ENCODE measurements around the gene DNMBP. TPM values are rescaled to one million over a fixed set of nuclear protein-coding genes. Genes with fewer than 3 reads are reported as not detected.

Gene DNMBP
- total and polyA plus RNA-seq, 2 experiments from 2014 or later = 13.9 to 18.2 TPM

DNA sequence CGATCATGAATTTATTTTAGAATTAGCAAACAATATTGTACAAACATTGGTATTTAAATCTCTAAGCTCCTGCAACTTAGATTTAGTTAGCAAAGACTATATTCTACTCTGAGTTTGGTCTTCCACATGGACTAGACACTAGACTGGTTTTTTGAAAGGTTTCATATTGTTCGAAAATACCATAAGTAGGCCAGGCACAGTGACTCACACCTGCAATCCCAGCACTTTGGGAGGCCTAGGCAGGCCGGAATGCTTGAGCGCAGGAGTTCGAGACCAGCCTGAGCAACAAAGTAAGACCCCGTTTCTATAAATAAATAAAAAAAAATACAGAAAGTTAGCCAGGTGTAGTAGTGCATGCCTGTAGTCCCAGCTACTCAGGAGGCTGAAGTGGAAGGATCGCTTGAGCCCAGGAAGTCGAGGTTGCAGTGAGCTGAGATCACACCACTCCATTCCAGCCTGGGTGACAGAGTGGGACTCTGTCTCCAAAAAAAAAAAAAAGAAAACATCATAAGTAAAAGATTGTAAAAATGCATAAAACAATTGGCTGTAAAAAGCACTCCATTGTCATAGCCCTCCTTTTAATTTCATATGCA lies 154.2 kb downstream of the DNMBP start:
- no peaks in the 10 kb centered on the region for H3K27me3 ChIP-seq
- H3K4me3 ChIP-seq = no peak overlapping the region
- no peaks in the 10 kb centered on the region for H3K9me3 ChIP-seq (ENCODE audit: low read depth)
- H3K4me2 ChIP-seq = no peak overlapping the region
- no peaks in the 10 kb centered on the region for H3K36me3 ChIP-seq (replicated peaks; ENCODE audit: insufficient read depth, low read depth)
- WGBS (ENCODE audit: low lambda C conversion rate, missing lambda C conversion rate) = 93% methylated on average over 8 of the region's 8 CpGs
- H3K79me2 ChIP-seq = no peaks in the 10 kb centered on the region
- H3K4me1 ChIP-seq (ENCODE audit: insufficient read depth) = peaks cover 6% of the 10 kb centered on the region
- H3K9me2 ChIP-seq (replicated peaks; ENCODE audit: insufficient read depth) = no peaks in the 10 kb centered on the region
- no peak overlapping the region for H2AFZ ChIP-seq
- TF ChIP-seq, protein P1, sequence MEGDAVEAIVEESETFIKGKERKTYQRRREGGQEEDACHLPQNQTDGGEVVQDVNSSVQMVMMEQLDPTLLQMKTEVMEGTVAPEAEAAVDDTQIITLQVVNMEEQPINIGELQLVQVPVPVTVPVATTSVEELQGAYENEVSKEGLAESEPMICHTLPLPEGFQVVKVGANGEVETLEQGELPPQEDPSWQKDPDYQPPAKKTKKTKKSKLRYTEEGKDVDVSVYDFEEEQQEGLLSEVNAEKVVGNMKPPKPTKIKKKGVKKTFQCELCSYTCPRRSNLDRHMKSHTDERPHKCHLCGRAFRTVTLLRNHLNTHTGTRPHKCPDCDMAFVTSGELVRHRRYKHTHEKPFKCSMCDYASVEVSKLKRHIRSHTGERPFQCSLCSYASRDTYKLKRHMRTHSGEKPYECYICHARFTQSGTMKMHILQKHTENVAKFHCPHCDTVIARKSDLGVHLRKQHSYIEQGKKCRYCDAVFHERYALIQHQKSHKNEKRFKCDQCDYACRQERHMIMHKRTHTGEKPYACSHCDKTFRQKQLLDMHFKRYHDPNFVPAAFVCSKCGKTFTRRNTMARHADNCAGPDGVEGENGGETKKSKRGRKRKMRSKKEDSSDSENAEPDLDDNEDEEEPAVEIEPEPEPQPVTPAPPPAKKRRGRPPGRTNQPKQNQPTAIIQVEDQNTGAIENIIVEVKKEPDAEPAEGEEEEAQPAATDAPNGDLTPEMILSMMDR (IDR thresholded peaks at IDR 0.05; ENCODE audit: poor library complexity) = no peak
- TF ChIP-seq EZH2 (IDR thresholded peaks at IDR 0.05; ENCODE audit: borderline replicate concordance) (no peak), EZH2phosphoT487 (IDR thresholded peaks at IDR 0.05; ENCODE audit: low read depth, severe bottlenecking, unreplicated experiment) (no peak)
- no peaks in the 10 kb centered on the region for H4K20me1 ChIP-seq (ENCODE audit: insufficient read depth, poor library complexity, severe bottlenecking)
- no peak overlapping the region for H3K27ac ChIP-seq
- no peak for DNase-seq (ENCODE audit: low spot score)

DNA sequence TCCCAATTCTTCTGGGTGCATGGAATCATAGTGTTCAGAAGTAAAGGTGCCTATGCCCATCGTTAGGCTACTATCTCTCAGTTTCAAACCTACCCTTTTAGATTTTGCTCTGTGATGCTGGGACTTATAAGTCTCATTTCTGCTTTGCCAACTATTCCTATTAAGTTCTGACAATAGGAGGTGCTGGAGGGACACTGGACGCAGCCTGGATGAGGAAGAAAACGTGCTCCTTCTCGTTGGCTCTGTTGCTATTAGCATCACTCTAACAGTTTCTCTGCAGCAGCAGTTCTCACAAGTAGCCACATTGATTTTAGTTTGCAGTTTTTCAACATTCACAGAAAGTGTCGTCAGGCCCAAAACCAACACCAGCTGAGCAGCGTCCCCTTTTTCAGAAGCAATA lies 154.9 kb downstream of the DNMBP start:
- no peaks in the 10 kb centered on the region for H4K20me1 ChIP-seq (ENCODE audit: insufficient read depth, poor library complexity, severe bottlenecking)
- H3K4me2 ChIP-seq = no peak overlapping the region
- H3K4me3 ChIP-seq = no peak overlapping the region
- H3K27ac ChIP-seq = no peak overlapping the region
- no peaks in the 10 kb centered on the region for H3K9me3 ChIP-seq (ENCODE audit: low read depth)
- H3K36me3 ChIP-seq (replicated peaks; ENCODE audit: insufficient read depth, low read depth) = no peaks in the 10 kb centered on the region
- no peaks in the 10 kb centered on the region for H3K9me2 ChIP-seq (replicated peaks; ENCODE audit: insufficient read depth)
- H2AFZ ChIP-seq = no peak overlapping the region
- no peaks in the 10 kb centered on the region for H3K79me2 ChIP-seq
- peaks cover 6% of the 10 kb centered on the region for H3K4me1 ChIP-seq (ENCODE audit: insufficient read depth)
- 57% methylated on average over 6 of the region's 6 CpGs for WGBS (ENCODE audit: low lambda C conversion rate, missing lambda C conversion rate)
- H3K27me3 ChIP-seq = no peaks in the 10 kb centered on the region
- TF ChIP-seq EZH2phosphoT487 (IDR thresholded peaks at IDR 0.05; ENCODE audit: low read depth, severe bottlenecking, unreplicated experiment) (no peak), EZH2 (IDR thresholded peaks at IDR 0.05; ENCODE audit: borderline replicate concordance) (no peak)
- TF ChIP-seq, protein P1 (IDR thresholded peaks at IDR 0.05; ENCODE audit: poor library complexity) = peak; percentile 55
- peak; percentile 59 for DNase-seq (ENCODE audit: low spot score)

DNA sequence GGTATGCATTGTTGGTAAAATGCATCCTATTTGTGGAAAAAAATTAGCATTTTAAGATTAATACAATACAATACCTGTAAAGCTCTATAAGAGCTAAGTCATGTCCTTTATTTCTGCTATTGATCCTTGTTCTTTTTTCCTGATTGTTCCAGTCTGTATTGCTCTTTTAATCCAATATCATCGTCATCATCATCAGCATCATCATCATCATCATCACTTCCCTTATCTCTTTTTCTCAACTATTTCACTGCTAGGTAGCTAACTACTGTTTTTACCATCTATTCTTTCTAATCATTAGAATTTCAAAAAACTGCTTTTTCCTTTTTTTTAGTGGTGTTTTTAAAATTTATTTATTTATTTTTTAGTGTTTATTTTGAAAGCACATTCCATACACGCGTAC lies 156.1 kb downstream of the DNMBP start:
- WGBS (ENCODE audit: low lambda C conversion rate, missing lambda C conversion rate) = 80% methylated on average over 3 of the region's 3 CpGs
- Histone ChIP-seq H3K4me2 (no peak overlapping the region), H3K36me3 (replicated peaks; ENCODE audit: insufficient read depth, low read depth) (no peaks in the 10 kb centered on the region), H3K9me2 (replicated peaks; ENCODE audit: insufficient read depth) (no peaks in the 10 kb centered on the region), H3K4me1 (ENCODE audit: insufficient read depth) (peaks cover 3% of the 10 kb centered on the region), H3K79me2 (no peaks in the 10 kb centered on the region), H2AFZ (no peak overlapping the region), H3K9me3 (ENCODE audit: low read depth) (no peaks in the 10 kb centered on the region), H4K20me1 (ENCODE audit: insufficient read depth, poor library complexity, severe bottlenecking) (no peaks in the 10 kb centered on the region), H3K27ac (no peak overlapping the region), H3K27me3 (no peaks in the 10 kb centered on the region), H3K4me3 (no peak overlapping the region)
- no peak for DNase-seq (ENCODE audit: low spot score)
- no peak for TF ChIP-seq EZH2 (IDR thresholded peaks at IDR 0.05; ENCODE audit: borderline replicate concordance)
- TF ChIP-seq, protein P1 (IDR thresholded peaks at IDR 0.05; ENCODE audit: poor library complexity) = no peak
- TF ChIP-seq EZH2phosphoT487 (IDR thresholded peaks at IDR 0.05; ENCODE audit: low read depth, severe bottlenecking, unreplicated experiment) = no peak

Measured in hepatocyte (in vitro differentiated cells).